LoVo (cell line): Measurements from ENCODE around the gene SAXO1.
A peak's percentile ranks its signal among the peaks of the same experiment; 100 is the strongest.

Experiments
- DNase-seq: peaks from one replicate; pipeline ENCODE4 v3.0.0-alpha.2; 2016; ENCODE audit warnings: low spot score

Gene SAXO1

DNA sequence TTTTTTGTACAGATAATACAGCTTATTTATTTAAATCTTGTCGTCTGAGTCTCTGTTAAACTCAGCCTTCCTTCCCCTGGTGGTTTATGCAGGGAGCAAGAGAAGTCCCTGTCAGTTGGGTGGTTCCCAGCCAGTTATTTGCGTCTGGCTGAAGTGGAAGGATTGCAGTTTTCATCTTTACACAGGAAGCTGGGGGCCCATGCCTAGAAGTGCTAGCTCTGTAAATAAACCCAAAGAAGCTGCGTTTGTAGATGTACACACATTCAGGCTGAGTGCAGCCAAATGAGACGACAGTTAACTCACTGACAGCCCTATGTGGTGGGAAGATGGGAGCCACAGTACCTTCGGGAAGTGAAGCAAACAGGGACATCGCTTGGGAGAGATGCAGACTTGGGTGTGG is 122.1 kb downstream of the SAXO1 start:
- no peak for DNase-seq

DNA sequence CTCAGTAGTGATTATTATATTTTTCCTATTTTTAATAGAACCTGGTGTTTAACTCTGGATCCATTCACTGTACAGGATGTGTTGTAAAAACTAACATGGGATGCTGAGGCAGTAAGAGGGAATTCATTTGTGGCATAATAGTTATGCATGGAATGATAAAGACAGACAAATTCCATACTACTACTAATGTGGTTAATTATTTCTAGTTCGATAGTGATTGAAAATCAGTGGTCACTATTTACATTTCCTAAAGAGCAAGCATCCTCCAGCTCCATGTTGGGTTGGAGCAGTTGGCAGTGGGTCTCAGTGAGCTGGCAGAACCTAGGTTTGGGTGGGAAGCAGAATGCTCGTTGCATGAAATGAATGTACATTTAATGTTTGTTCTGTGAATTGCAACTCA is 122.6 kb downstream of the SAXO1 start:
- no peak for DNase-seq

DNA sequence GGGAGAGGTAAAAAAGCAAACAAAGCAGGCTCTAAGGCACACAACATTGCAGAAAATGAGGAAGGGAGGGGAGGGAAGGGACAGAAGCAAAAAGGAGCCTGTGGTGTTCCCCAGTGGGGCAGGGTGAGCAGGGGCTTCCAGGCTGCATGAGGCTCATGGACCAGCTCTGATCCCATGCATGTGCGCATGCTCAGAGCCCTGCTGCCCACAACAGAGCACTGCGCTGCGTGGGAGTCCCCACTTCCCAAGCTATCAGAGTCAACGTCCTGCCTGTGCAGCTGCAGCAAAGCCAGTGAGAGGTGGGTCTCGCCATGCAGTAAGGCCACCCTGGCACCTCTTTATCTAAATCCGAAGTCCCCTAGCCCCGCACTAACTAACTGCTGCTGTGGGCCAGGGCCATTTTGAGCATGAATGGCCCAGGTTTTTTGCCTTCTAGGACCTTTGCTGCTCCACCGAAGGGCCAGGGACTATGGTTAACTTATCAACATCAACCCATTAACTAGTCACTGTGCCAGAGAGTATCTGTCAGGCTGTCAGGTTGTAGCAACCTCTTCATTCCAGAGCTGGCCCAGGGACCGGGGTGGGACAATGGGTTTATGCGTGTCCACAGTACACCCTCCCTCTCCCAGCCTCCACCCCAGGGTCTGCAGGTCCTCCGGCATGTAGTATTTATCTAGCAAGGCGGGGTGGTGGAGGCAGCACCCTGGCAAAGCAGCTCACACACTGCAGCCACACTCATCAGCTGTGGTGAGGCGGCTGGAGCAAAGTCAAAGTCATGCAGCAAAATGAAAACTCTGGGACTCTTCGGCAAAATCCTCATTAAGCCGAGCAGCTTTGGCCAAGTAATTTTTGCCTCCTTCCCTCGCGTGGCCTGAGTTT is 123.6 kb downstream of the SAXO1 start:
- no peak for DNase-seq

DNA sequence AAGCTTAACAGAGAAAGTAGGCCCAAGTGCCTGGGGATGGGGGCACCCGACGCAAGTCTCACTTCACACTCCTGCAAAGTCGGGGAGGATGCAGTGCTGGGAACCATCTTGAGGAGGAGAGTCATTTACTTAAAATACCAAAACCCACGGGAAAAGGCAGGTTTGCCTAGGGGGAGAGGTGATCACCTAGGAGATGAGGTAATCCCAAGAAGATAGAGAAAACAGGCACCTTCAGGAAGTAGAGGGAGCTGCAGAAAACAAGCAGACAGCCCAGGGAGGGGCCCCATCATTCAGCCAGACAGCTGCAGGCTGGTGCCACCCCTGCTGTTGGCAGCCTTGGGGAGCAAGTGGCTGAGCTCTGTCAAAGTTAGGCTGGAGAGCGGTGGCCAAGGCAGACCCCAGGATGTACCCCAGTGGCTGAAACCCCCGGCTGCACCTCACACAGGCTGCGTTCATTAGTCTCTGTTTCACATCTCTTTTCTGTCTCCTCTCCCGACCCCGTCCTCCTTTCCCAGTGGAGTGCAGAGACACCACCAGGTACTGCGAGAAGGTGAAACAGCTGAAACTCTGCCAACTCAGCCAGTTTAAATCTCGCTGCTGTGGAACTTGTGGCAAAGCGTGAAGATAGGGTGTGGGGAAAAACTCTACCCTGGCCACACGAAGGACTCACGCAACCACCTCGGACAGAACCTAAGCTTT is 124.9 kb downstream of the SAXO1 start:
- DNase-seq, result no peak

DNA sequence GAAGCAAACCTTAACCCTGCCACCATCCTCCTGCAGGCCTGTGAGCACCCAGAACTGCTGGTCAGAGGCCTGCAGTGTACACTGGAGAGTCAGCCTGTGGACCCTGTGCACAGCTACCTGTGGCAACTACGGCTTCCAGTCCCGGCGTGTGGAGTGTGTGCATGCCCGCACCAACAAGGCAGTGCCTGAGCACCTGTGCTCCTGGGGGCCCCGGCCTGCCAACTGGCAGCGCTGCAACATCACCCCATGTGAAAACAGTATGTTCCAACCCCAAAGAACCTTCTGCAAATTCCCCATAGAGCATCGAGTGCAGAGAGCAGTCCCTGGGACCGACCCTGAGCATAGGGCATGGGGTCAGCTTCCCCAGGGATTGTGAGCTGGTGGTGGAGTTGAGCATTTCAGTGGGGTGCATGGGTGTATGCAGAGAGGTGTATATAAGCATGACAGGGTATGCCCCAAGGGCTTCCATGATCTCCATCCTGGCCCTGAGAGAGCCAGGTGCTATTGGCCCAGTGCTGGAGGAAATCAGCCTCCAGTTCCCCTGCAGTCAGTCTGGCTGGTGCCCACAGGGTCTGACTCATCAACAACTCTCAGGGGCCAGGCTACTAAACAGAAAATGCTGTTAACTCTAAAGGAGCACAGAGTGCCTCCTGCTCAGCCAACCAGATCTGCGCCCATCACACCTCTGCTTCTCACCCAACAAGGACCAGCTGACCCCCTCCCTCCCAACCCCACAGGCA is 126.2 kb downstream of the SAXO1 start:
- no peak for DNase-seq

DNA sequence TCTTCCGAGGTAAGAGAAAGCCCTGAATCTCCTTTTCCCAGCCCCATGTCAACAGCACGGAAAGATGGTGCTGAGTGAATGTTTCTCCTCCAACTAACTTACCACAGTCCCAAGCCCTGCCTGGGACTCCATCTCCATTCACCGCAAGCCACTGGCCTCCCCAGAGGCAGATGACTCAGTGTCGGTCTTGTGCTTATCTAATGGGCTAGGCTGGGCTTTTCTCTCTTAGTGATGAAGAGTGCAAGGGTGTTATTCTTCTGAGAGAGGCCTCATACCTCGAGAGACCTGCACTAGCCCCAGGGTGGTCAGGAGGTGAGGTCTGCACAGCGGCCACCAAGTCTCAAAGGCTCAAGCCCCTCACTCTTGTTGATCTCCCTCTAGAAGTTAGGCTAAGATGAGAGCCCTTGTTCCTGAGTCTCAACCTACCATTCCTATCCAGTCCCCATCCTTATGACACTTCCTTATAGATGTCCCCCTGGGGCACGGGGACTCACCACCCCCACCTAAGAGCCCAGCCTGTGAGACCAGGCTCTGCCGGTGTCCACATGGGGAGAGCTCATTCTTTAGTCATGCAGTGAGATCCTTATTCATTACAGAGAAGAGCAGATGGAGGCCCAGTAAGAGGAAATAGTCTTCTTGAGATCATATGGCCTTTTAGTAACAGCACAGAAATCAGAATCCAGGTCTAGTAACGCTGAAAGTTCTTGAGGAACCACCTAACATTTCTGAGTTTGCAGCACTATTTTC is 127.0 kb downstream of the SAXO1 start:
- no peak for DNase-seq

DNA sequence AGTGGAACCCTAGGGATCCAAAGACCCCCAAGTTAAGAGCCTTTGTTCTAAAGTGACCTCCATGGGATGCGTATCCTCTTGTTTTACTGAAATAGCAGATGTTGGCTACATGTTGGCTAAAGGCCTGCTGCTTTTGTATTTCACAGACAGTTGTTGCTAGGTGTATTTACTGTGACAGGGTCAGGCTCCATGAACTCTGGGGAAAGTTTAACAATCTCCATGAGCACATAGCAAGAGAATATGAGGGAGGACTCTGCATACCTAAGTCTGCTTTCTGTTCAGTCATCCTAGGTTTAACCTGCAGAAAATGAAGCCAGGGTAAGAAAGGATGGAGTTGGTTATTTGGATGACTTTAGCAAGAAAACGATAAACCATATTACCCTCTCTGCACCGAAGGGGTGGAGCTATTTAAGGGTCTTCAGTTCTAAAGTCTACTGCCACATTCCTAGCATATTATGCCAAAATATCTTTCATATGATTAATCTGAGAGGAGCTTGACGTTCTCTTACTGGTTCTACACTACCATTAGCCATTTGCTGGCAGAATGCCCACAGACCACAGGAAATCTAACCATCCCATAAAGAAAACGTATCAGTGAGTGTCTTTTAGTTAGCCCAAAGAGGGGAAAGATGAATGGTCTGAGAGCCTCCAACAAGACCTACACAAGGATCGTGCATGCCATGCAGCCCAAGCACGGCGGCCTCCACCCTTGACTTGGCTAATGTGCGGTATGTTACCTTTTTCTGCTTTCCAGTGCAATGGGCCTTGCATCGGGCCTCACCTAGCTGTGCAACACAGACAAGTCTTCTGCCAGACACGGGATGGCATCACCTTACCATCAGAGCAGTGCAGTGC is 127.8 kb downstream of the SAXO1 start:
- no peak for DNase-seq

DNA sequence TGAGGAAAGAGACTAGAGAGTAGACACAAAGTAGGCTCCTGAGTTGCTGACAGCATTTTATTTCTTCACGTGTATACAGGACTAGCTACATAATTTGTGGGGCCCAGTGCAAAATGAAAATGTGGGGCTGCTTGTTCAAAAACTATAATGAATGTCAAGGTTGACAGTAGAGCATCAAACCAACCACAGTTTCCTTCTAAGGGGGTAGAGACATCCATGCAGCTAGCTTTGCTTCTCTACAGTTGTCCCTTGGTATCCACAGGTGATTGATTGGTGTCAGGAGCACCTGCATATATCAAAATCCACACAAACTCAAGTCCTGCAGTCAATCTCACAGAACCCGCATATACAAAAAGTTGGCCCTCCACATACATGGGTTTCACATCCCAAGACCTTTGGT is 129.6 kb downstream of the SAXO1 start:
- no peak for DNase-seq

DNA sequence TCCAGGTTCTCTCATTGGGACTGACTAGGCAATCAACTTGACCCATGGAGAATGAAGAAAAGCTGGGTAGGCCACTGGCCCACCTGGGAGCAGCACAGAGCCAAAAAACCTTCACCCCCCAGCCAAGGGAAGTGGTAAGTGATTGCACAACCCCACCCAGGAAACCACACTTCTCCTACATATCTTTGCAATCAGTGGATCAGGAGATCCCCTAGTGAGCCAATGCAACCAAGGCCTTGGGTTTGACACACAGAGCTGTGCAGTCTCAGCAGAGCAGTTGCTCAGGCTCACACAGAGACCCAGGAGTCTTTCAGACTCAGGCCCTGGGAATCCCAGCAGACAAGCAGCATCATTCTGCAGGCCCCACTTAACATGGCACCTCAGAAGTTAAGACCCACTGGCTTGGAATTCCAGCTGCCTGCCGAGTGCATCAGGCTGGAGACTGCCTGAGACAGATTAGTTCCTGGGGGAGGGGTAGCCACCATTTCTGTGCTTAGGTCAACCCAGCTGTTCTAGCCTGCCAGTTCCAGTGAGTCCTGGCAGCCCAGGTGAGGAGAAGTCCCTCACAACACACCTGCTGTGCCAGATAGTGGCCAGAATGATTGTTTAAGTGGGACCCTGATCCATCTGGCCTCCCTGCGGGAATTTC is 136.4 kb downstream of the SAXO1 start:
- no peak for DNase-seq

DNA sequence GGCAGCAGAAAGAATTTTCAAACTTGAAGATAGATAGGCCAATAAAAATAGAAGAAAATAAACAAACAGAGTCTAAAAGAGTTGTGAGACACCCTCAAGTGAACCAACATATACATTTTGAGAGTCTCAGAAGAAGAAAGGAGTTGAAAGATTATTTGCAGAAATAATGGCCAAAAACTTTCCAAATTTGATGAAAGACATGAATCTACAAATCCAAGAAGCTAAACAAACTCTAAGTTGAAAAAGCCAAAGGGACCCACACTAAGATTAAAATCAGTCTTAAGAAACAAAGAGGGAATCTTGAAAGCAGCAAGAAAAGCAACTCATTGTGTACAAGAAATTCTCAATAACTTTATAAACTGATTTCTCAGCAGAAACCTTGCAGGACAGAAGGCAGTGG is 137.0 kb downstream of the SAXO1 start:
- no peak for DNase-seq

DNA sequence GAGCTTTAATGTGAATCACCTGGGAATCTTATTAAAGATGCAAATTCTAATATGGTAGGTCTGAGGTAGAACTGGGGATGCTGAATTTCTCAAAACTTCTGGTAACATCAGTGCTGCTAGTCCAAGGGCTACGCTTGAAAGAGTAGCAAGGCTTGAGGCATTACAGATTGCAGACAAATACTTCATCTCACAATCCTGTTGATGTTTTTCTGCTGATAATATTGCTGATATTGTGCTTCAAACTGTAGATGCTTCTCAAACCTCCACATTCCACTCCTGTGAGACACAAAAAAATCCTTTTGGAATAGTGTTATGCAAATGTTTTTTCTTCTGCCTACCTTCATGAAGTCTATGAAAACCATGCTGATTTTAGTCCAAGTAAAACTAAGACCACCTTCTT is 139.5 kb downstream of the SAXO1 start:
- DNase-seq, result no peak

DNA sequence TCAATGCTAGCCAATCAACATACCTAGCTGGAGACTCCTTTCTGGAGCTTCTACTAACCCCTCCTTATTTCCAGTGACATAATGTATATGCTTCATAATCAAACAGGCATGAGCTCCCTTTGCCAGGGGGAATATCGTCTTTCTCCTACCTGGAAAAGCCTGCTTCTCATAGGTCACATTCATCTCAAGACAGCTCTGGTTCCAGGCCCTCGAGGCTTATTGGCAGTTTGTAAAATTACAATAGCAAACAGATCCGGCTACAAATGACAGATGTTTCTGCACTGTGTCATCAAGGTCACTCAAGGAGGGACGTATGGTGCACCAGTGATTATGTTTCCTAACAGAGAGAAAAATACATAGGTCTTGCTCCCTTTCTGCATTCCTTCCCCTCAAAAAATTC is 140.0 kb downstream of the SAXO1 start:
- DNase-seq, result no peak

DNA sequence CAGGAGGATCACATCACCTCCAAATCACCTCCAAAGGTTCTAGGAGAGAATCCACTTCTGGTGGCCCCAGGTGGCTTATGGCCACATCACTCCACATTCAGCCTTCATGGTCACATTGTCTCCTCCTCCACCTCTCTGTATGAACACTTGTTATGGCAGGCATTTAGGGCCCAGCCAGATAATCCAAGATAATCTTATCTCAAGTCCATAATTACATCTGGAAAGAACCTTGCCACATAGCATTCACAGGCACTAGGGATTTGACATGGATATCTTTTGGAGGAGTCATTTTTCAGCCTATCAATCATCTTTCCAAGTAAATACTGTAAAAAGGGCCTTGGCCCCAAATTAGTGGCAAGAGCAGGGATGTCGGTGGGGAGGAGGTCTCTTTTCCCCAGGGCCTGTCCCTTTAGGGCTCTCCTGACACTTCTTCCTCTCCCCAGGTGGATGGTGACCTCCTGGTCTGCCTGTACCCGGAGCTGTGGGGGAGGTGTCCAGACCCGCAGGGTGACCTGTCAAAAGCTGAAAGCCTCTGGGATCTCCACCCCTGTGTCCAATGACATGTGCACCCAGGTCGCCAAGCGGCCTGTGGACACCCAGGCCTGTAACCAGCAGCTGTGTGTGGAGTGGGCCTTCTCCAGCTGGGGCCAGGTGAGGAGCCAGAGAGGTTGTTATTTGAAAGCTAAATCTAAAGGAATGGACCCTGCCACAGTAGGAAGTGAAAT is 140.9 kb downstream of the SAXO1 start:
- no peak for DNase-seq

DNA sequence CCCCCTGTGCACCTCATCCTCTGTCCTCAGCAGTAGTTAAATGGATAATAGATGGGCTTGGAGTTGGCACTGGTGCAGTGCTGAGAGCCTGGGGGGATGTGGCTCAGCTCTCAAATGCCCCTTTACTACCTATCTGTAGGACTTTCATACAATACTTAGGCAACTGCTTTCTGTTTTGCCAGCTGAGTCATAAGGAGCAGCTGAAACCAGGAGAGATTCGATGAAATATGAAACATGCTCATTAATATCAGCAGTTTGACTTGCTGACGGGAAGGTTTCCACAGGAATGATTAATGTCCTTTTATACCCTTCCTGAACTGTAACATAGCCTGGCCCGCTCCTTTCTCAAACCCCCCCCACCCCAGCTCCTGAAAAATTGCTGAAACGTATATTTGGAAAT is 142.6 kb downstream of the SAXO1 start:
- no peak for DNase-seq

DNA sequence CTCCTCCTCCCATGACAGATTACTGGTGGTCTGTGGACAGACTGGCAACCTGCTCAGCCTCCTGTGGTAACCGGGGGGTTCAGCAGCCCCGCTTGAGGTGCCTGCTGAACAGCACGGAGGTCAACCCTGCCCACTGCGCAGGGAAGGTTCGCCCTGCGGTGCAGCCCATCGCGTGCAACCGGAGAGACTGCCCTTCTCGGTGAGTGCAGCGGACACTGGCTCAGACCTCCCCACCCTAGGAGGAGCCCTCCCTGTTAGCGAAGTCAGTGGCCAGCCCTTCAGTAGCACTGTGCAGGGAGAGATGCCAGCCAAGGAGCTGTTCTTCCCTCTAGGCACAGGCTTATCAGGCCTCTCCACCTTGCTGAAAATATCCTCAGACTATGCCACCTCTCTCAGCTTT is 143.5 kb downstream of the SAXO1 start:
- no peak for DNase-seq

DNA sequence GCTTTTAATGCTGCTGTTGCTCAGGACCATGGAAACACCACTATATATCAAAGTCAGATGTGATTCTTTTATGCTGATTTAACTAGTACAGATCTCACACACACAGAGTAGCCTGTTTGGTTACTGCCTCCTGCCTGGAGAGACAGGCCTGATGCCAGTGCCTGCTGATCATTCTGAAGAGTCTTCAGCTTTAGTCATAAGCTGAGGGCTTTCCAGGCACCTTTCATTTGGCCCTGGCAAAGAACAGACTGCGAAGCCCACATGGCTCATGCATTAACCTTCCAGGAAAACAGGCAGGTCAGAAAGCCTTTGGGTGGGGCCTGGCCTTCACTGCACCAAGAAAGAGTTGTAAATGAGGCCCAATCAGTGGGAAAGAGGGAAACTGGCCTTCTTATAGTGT is 144.7 kb downstream of the SAXO1 start:
- DNase-seq, result peak; percentile 6

DNA sequence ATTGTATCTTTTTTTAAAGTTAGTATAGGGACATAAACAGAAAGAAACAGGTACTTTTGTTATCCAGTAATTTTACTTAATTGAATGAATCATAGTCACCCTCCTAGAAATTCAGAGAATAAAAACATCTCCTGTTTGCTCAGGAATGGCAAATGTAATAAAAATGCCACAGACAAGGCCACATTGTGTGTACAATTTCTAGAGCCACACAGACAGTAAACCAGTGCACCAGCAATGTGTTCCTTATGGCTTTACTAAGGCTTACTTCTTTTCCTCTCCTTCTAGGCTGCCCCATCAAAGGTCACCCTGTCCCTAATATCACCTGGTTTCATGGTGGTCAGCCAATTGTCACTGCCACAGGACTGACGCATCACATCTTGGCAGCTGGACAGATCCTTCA is 145.5 kb downstream of the SAXO1 start:
- no peak for DNase-seq

DNA sequence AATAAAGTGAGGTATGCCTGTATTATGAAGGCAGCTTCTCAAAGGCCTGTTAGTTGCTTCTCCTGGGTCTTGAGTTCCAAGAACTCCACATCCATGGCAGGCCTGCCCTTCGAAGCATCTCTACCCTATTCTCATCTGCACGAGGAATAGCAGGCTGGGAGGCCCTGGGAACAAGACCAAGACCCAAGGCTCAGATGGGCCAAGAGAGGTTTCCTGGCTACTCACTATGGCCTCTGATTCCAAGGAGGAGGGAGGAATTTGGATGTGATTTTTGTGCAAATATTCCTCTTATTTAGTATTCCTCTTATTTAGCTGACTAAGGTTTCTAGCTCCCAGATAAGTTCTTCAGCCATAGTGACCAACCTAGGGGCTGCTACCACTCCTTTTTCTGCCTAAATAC is 151.3 kb downstream of the SAXO1 start:
- no peak for DNase-seq

DNA sequence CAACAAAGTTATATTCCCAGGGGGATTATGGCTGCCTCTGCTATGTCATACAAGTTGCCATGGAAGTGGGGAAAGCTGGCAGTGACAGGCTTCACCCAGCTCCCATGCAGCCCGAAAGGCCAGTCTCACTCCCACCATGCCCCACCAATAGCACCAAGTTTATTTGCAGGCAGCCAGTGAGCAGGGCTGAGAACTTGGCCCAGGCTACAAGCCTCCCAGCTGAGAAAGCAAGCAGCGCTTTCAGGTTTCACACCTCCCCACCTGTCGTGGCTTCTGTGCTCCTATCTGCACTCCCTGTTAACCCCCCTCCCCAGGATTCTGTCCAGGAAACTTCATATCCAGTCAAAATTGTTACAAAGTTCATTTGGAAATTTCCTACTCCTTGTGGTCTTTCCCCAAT is 155.0 kb downstream of the SAXO1 start:
- DNase-seq, result no peak
